Mesendoderm (in vitro differentiated cells): Measurements from ENCODE around the gene TMEM117.

ENCODE experiments used
- DNase-seq: peaks from one replicate; pipeline ENCODE4 v3.0.0; 2013
- H2AK5ac ChIP-seq: 2 replicates; pipeline ENCODE4 v1.6.1; 2013; ENCODE audit warnings: low read length, inconsistent platforms
- H2BK120ac ChIP-seq: 2 replicates; pipeline ENCODE4 v1.6.1; 2013; ENCODE audit warnings: low read depth, mild to moderate bottlenecking, low read length, moderate library complexity, mixed read lengths
- H2BK15ac ChIP-seq: replicated peaks from 2 replicates; pipeline ENCODE4 v1.6.1; 2013; ENCODE audit warnings: low read depth, mild to moderate bottlenecking, moderate library complexity
- H2BK5ac ChIP-seq: 2 replicates; pipeline ENCODE4 v1.6.1; 2013; ENCODE audit warnings: low read length, inconsistent platforms
- H3K18ac ChIP-seq: 2 replicates; pipeline ENCODE4 v1.6.1; 2013; ENCODE audit warnings: mild to moderate bottlenecking, low read length, mixed read lengths
- H3K23ac ChIP-seq: one replicate; pipeline ENCODE4 v1.6.1; 2013; ENCODE audit warnings: low read length
- H3K27ac ChIP-seq: 2 replicates; pipeline ENCODE4 v1.5.1; 2013; ENCODE audit warnings: low read depth, mild to moderate bottlenecking, inconsistent platforms, low read length, moderate library complexity
- H3K27me3 ChIP-seq: 2 replicates; pipeline ENCODE4 v1.6.1; 2013; ENCODE audit warnings: low read length, control low read depth, mild to moderate bottlenecking, inconsistent platforms; ENCODE audit not compliant: insufficient read depth, poor library complexity
- H3K36me3 ChIP-seq: 2 replicates; pipeline ENCODE4 v1.6.1; 2013; ENCODE audit warnings: low read length, inconsistent platforms; ENCODE audit not compliant: control insufficient read depth, insufficient read depth
- H3K4ac ChIP-seq: one replicate; pipeline ENCODE4 v1.6.1; 2013; ENCODE audit warnings: low read depth, mild to moderate bottlenecking, low read length, moderate library complexity
- H3K4me1 ChIP-seq: 2 replicates; pipeline ENCODE4 v1.6.1; 2013; ENCODE audit warnings: low read depth, low read length, inconsistent platforms; ENCODE audit not compliant: control insufficient read depth
- H3K4me2 ChIP-seq: 2 replicates; pipeline ENCODE4 v1.6.1; 2013; ENCODE audit warnings: low read length
- H3K4me3 ChIP-seq: 2 replicates; pipeline ENCODE4 v1.5.1; 2013; ENCODE audit warnings: mild to moderate bottlenecking, low read length
- H3K56ac ChIP-seq: one replicate; pipeline ENCODE4 v1.6.1; 2013; ENCODE audit warnings: low read length
- H3K79me1 ChIP-seq: 2 replicates; pipeline ENCODE4 v1.6.1; 2013; ENCODE audit warnings: low read length, inconsistent platforms
- H3K79me2 ChIP-seq: 2 replicates; pipeline ENCODE4 v1.6.1; 2013; ENCODE audit warnings: mild to moderate bottlenecking, low read length; ENCODE audit not compliant: control insufficient read depth, insufficient read depth
- H3K9ac ChIP-seq: 2 replicates; pipeline ENCODE4 v1.6.1; 2013; ENCODE audit warnings: low read length, inconsistent platforms
- H4K5ac ChIP-seq: one replicate; pipeline ENCODE4 v1.6.1; 2013; ENCODE audit warnings: low read length
- H4K8ac ChIP-seq: one replicate; pipeline ENCODE4 v1.6.1; 2013; ENCODE audit warnings: low read depth, mild to moderate bottlenecking, control low read depth, low read length, moderate library complexity
- WGBS: extraction: QIAGEN DNeasy Blood & Tissue Kit; methylation state at CpG from one replicate; pipeline ENCODE4 v1.1.7; 2013; ENCODE audit warnings: low lambda C conversion rate, missing lambda C conversion rate; ENCODE audit not compliant: insufficient coverage; ENCODE audit errors: extremely low coverage; 5-methylcytosine and 5-hydroxymethylcytosine counted together

Gene TMEM117

GRCh38 chr12:44224399-44225148 is 388.7 kb downstream of the TMEM117 start:
- no peak overlapping the region for H3K9ac ChIP-seq
- no peak overlapping the region for H3K23ac ChIP-seq
- H3K36me3 ChIP-seq: no peaks in the 10 kb centered on the region
- H2BK5ac ChIP-seq: no peak overlapping the region
- no peaks in the 10 kb centered on the region for H3K27me3 ChIP-seq
- H2BK120ac ChIP-seq: no peak overlapping the region
- H4K5ac ChIP-seq: no peak overlapping the region
- H3K4me3 ChIP-seq: no peak overlapping the region
- no peak overlapping the region for H3K4me2 ChIP-seq
- no peak overlapping the region for H3K4ac ChIP-seq
- WGBS: no CpG with 5 or more reads among the region's 4 CpGs
- H3K18ac ChIP-seq: no peak overlapping the region
- no peaks in the 10 kb centered on the region for H3K79me2 ChIP-seq
- H3K56ac ChIP-seq: no peak overlapping the region
- H3K27ac ChIP-seq: no peak overlapping the region
- H2AK5ac ChIP-seq: no peak overlapping the region
- DNase-seq: no peak
- H3K79me1 ChIP-seq: no peaks in the 10 kb centered on the region
- H3K4me1 ChIP-seq: no peaks in the 10 kb centered on the region
- H2BK15ac ChIP-seq: no peak overlapping the region
- H4K8ac ChIP-seq: no peak overlapping the region

GRCh38 chr12:44225149-44225510 is 389.2 kb downstream of the TMEM117 start:
- Histone ChIP-seq H3K4me2 (no peak overlapping the region), H3K4ac (no peak overlapping the region), H3K9ac (no peak overlapping the region), H4K8ac (no peak overlapping the region), H3K79me2 (no peaks in the 10 kb centered on the region), H2BK120ac (no peak overlapping the region), H2BK5ac (no peak overlapping the region), H2AK5ac (no peak overlapping the region), H2BK15ac (no peak overlapping the region), H3K27ac (no peak overlapping the region), H3K4me1 (no peaks in the 10 kb centered on the region), H3K23ac (no peak overlapping the region), H3K27me3 (no peaks in the 10 kb centered on the region), H3K18ac (no peak overlapping the region), H3K4me3 (no peak overlapping the region), H3K36me3 (no peaks in the 10 kb centered on the region), H3K56ac (no peak overlapping the region), H3K79me1 (no peaks in the 10 kb centered on the region), H4K5ac (no peak overlapping the region)
- WGBS: no CpG with 5 or more reads among the region's 2 CpGs
- DNase-seq: no peak

DNA sequence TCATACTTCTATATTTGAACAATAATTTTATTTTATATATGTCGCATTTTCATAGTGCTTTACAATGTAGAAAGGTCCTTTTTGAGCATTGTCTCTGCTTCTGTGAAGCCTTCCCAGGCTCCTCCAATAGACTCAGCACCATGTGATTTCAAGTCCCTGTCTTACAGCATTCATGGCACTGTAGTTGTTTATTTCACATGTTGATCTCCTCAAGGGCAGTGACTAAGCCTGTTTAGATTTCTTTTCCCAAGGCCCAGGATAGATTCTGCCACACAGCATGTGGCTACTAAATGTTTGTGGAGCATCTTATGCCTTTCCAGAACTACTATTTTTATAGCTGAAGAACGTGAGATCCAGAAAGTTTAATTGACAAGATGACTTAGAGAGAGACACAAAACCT is 391.7 kb downstream of the TMEM117 start:
- Histone ChIP-seq H3K4me3 (no peak overlapping the region), H3K23ac (no peak overlapping the region)
- whole genome bisulfite sequencing: no CpG with 5 or more reads among the region's 2 CpGs

GRCh38 chr12:44229846-44230245 is 394.0 kb downstream of the TMEM117 start:
- no peak overlapping the region for H3K27ac ChIP-seq
- H4K8ac ChIP-seq: no peak overlapping the region
- H3K4me3 ChIP-seq: no peak overlapping the region
- no CpG with 5 or more reads among the region's 4 CpGs for WGBS
- H4K5ac ChIP-seq: no peak overlapping the region
- H3K27me3 ChIP-seq: no peaks in the 10 kb centered on the region
- H3K23ac ChIP-seq: no peak overlapping the region
- H3K4ac ChIP-seq: no peak overlapping the region
- H2AK5ac ChIP-seq: no peak overlapping the region
- H3K79me2 ChIP-seq: no peaks in the 10 kb centered on the region
- no peak overlapping the region for H2BK15ac ChIP-seq
- no peak overlapping the region for H2BK120ac ChIP-seq
- DNase-seq: no peak
- H3K79me1 ChIP-seq: no peaks in the 10 kb centered on the region
- no peaks in the 10 kb centered on the region for H3K36me3 ChIP-seq
- H3K9ac ChIP-seq: no peak overlapping the region
- no peak overlapping the region for H3K18ac ChIP-seq
- no peak overlapping the region for H3K56ac ChIP-seq
- H3K4me2 ChIP-seq: no peak overlapping the region
- no peaks in the 10 kb centered on the region for H3K4me1 ChIP-seq
- H2BK5ac ChIP-seq: no peak overlapping the region

More for the DNA sequence above, 391.7 kb downstream of the TMEM117 start:
- no peak overlapping the region for H3K56ac ChIP-seq
- H3K4me1 ChIP-seq: no peaks in the 10 kb centered on the region
- H4K5ac ChIP-seq: no peak overlapping the region
- no peak overlapping the region for H3K9ac ChIP-seq
- H3K4ac ChIP-seq: no peak overlapping the region
- no peak overlapping the region for H3K4me2 ChIP-seq
- H2BK15ac ChIP-seq: no peak overlapping the region
- H3K79me2 ChIP-seq: no peaks in the 10 kb centered on the region
- no peaks in the 10 kb centered on the region for H3K27me3 ChIP-seq
- no peak for DNase-seq
- H3K79me1 ChIP-seq: no peaks in the 10 kb centered on the region
- H3K36me3 ChIP-seq: no peaks in the 10 kb centered on the region
- H3K27ac ChIP-seq: no peak overlapping the region
- no peak overlapping the region for H4K8ac ChIP-seq
- H3K18ac ChIP-seq: no peak overlapping the region
- H2AK5ac ChIP-seq: no peak overlapping the region
- no peak overlapping the region for H2BK5ac ChIP-seq
- H2BK120ac ChIP-seq: no peak overlapping the region

DNA sequence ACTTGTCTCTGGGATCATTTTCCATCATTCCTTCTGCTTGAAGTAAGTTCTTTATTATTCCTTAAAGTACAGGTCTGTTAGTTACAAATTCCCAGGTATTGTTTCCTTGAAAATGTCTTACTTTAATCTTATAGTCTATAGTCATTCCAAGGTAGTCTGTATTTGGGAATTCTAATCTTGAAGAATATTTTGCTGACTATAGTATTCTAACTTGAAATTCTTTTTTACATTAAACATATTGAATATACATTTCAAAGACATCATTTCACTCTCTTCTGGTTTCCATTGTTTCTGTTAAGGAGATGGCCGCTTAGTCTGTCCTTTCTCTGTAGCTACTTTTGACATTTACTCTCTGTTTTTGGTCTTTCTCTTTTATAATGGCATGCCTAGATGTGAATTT is 399.8 kb downstream of the TMEM117 start:
- H3K9ac ChIP-seq: no peak overlapping the region
- no peak overlapping the region for H2BK15ac ChIP-seq
- no CpG with 5 or more reads among the region's 1 CpG for WGBS
- H2AK5ac ChIP-seq: no peak overlapping the region
- H3K27me3 ChIP-seq: no peaks in the 10 kb centered on the region
- no peaks in the 10 kb centered on the region for H3K79me2 ChIP-seq
- H2BK5ac ChIP-seq: no peak overlapping the region
- no peak overlapping the region for H4K5ac ChIP-seq
- H3K4ac ChIP-seq: no peak overlapping the region
- no peak overlapping the region for H4K8ac ChIP-seq
- H3K56ac ChIP-seq: no peak overlapping the region
- no peak overlapping the region for H3K23ac ChIP-seq
- H3K18ac ChIP-seq: no peak overlapping the region
- no peak overlapping the region for H2BK120ac ChIP-seq
- no peaks in the 10 kb centered on the region for H3K36me3 ChIP-seq
- no peaks in the 10 kb centered on the region for H3K79me1 ChIP-seq
- no peaks in the 10 kb centered on the region for H3K4me1 ChIP-seq
- H3K27ac ChIP-seq: no peak overlapping the region
- no peak overlapping the region for H3K4me2 ChIP-seq
- H3K4me3 ChIP-seq: no peak overlapping the region
- DNase-seq: no peak

- Histone ChIP-seq H3K18ac (no peak overlapping the region), H3K4me3 (no peak overlapping the region), H3K4me1 (no peaks in the 10 kb centered on the region), H3K79me2 (no peaks in the 10 kb centered on the region), H3K27me3 (no peaks in the 10 kb centered on the region), H4K5ac (no peak overlapping the region), H3K23ac (no peak overlapping the region), H2BK120ac (no peak overlapping the region), H3K4ac (no peak overlapping the region), H3K9ac (no peak overlapping the region), H3K27ac (no peak overlapping the region), H3K56ac (no peak overlapping the region), H3K4me2 (no peak overlapping the region), H4K8ac (no peak overlapping the region), H2BK15ac (no peak overlapping the region), H2BK5ac (no peak overlapping the region), H3K79me1 (no peaks in the 10 kb centered on the region), H2AK5ac (no peak overlapping the region), H3K36me3 (no peaks in the 10 kb centered on the region)
- DNase-seq: no peak
- WGBS: no CpG with 5 or more reads among the region's 2 CpGs
These were observed 404.3 kb downstream of the TMEM117 start for GRCh38 chr12:44240186-44240585.
